H1 (cell line): Measurements from ENCODE around the gene AURKAIP1. TPM values are rescaled to one million over a fixed set of nuclear protein-coding genes. Genes with fewer than 3 reads are reported as not detected.

Experiments
- polyA plus RNA-seq, 7 experiments: library from polyadenylated mRNA; depleted of rRNA in 3 of 7; stranded (reverse) in 5 of 7; unstranded in 2 of 7; fragments of >200 nt in 5 of 7; fragments of 200-250 nt in 2 of 7; gene quantifications; 1 replicate in 5 of 7; 2 replicates in 1 of 7; 4 replicates in 1 of 7; pipeline versions ENCODE4 v1.2.1 to v1.2.3, GENCODE V29; 2011 to 2013; ENCODE audit warnings: missing spikeins in 2 of 7, mixed read lengths in 2 of 7
- total RNA-seq: library from RNA; stranded (reverse); fragmentation: NEBNext Ultra II Directional; extraction: Animal tissue kit (Norgen Biotek cat#: 25700); gene quantifications from 2 replicates; pipeline ENCODE4 v1.2.1, GENCODE V29; 2021
- TF ChIP-seq, protein P1 (sequence below): IDR thresholded peaks from 2 replicates; pipeline ENCODE4 v1.6.1; 2012; ENCODE audit warnings: low read length, inconsistent platforms

Gene AURKAIP1
- total and polyA plus RNA-seq, 2 of the 8 experiments (the other 6 are each of a cell fraction or from before 2014, with no cell fraction given) = 87.8 to 194 TPM

DNA sequence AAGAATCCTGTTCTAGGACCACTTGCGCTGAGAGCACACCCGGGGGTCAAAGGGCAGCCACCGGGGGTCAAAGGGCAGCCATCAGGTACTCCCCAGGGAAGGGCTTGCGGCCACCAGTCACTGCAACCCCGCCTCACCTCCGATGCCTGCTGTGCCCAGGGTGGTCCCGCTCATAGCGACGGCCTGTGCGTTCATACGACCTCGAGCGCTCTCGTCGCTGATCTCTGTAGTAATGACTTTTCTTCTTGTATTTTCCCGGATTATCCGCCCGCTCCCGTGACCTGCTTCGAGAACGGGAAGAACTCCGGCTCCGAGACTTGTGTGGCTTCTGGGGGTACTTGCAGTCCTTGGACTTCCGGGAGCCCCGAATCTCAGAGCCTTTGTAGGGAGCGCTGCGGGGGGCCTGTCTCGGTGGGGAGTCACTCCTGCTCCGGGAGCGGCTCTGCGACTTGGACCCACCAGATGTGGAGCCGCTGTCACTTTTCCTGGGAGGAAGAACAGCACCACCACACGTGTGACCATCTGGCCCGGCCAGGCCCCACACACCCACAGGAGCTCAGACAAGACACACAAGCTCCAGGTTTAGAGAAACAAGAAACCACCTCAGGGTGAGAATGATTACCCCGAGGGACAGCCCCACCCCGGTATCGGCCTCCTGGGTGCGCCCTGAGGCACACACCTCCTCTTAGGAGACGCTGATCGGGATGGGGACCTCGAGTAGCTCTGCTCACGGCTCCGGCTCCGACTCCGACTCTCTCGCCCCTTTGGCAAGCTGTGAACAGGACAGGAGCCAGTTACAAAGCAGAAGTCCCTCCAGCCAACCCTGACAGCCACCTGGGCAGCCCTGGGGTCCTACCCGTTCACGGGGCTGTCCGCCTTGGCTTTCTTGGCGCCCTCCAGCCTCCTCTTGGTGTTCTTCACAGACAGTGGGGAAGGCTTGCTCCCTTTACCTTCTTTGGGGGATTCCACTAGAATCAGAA is 12.4 kb upstream of the AURKAIP1 start (continued):
- TF ChIP-seq, protein P1, sequence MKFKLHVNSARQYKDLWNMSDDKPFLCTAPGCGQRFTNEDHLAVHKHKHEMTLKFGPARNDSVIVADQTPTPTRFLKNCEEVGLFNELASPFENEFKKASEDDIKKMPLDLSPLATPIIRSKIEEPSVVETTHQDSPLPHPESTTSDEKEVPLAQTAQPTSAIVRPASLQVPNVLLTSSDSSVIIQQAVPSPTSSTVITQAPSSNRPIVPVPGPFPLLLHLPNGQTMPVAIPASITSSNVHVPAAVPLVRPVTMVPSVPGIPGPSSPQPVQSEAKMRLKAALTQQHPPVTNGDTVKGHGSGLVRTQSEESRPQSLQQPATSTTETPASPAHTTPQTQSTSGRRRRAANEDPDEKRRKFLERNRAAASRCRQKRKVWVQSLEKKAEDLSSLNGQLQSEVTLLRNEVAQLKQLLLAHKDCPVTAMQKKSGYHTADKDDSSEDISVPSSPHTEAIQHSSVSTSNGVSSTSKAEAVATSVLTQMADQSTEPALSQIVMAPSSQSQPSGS = no peak
